ENCODE results near the gene TEX261. TPM values are rescaled to one million over a fixed set of nuclear protein-coding genes. Genes with fewer than 3 reads are reported as not detected.

TEX261 gene
- total RNA-seq, 1 experiment from 2014 or later: 54.2 TPM

DNA sequence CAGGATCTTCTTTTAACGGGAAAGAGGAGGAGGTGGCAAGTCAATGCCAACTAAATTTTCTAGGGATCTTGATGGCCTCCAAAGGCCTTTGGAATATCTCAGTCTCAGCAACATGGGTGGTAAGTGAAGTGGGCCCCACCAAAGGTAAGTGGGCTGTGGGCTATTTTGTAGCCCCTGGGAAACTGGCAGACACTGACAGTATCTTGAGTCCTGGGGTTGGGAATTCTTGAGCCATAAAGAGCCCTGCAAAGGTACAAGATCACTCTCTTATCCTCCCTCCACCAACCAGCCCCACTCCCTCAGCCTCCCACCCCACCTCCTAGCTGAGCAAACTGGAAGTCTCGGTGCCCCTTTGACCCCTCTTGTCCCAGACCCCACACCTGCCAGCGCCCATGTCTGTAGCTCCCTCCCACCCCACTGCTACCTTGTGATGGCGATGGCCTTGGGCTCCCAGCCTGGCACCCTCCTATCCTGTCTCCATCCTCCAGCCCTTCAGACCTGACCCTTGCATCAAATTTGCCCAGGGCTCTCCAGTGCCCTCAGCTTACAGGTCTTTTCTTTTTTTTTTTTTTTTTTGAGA is 50.5 kb downstream of the TEX261 start:
- POLR2A ChIA-PET (ENCODE audit: unreplicated experiment): no interaction called here

DNA sequence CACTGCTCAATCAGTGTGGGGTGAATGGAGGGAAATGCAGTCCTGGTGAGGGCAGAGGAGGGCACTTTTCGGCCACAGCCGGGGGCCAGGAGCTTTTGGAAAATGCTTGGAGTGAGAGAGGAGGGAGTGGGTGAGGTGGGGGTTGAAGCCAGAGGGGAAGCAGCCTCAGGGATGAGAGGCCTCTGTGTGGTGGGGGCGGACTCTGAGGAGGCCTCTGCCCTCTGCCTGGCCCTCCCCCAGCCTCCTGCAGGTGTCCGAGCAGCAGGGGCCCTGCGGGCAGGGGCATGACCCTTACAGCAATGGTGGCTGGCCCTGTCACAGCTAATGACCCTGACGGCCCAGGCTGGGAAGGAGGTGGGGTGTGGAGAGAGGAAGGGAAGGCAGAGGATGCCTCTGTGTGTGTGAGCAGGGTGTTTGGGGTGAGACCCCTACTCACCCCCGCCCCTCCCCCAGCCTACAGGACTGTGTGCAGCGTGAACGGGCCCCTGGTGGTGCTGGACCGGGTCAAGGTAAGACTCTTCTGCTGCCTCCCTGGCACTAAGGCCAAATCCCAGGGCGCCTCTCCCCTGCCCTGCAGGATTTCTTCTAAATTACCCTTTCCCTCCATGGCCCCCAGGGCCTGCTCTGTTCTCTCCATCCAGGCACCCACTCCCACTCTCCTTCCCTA is 51.3 kb downstream of the TEX261 start:
- no peak overlapping the region for H3K27ac ChIP-seq (ENCODE audit: low read length)
- no peak overlapping the region for H3K4me2 ChIP-seq (ENCODE audit: low read length)
- no peaks in the 10 kb centered on the region for H3K9me3 ChIP-seq (ENCODE audit: low read length)
- peaks cover 24% of the 10 kb centered on the region for H3K4me1 ChIP-seq (ENCODE audit: insufficient read depth, low read length)
- no peaks in the 10 kb centered on the region for H3K36me3 ChIP-seq (ENCODE audit: low read depth, low read length)
- POLR2A ChIA-PET (ENCODE audit: unreplicated experiment): no interaction called here
- TF ChIP-seq EZH2phosphoT487 (IDR thresholded peaks at IDR 0.05; ENCODE audit: borderline replicate concordance, low read length) (no peak), EZH2 (IDR thresholded peaks at IDR 0.05; ENCODE audit: low read length, unreplicated experiment) (no peak)
- TF ChIP-seq, protein P1, sequence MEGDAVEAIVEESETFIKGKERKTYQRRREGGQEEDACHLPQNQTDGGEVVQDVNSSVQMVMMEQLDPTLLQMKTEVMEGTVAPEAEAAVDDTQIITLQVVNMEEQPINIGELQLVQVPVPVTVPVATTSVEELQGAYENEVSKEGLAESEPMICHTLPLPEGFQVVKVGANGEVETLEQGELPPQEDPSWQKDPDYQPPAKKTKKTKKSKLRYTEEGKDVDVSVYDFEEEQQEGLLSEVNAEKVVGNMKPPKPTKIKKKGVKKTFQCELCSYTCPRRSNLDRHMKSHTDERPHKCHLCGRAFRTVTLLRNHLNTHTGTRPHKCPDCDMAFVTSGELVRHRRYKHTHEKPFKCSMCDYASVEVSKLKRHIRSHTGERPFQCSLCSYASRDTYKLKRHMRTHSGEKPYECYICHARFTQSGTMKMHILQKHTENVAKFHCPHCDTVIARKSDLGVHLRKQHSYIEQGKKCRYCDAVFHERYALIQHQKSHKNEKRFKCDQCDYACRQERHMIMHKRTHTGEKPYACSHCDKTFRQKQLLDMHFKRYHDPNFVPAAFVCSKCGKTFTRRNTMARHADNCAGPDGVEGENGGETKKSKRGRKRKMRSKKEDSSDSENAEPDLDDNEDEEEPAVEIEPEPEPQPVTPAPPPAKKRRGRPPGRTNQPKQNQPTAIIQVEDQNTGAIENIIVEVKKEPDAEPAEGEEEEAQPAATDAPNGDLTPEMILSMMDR (conservative IDR thresholded peaks at IDR 0.05; ENCODE audit: low read depth, low read length): no peak
- H3K9ac ChIP-seq (ENCODE audit: low read length): no peak overlapping the region
- no peaks in the 10 kb centered on the region for H4K20me1 ChIP-seq (ENCODE audit: low read length)
- CTCF ChIA-PET: no interaction called here
- no peaks in the 10 kb centered on the region for H3K27me3 ChIP-seq (ENCODE audit: low read length)
- intact Hi-C loops (cut with micrococcal nuclease): loop anchor here (10.0 kb wide), 1 partner anchor 289 kb away; no protein-coding TSS in a partner anchor
- no peaks in the 10 kb centered on the region for H3F3A ChIP-seq (ENCODE audit: low read length, unreplicated experiment)
- no peaks in the 10 kb centered on the region for H3K79me2 ChIP-seq (ENCODE audit: low read length)
- H3K9me2 ChIP-seq (replicated peaks; ENCODE audit: low read length): no peaks in the 10 kb centered on the region
- no TSS peak for BruUV-seq (replicated peaks)
- DNase-seq (no peak), ATAC-seq (no peak)
- H2AFZ ChIP-seq (ENCODE audit: low read length): no peak overlapping the region
- no peak overlapping the region for H3K4me3 ChIP-seq (ENCODE audit: low read length)

More for the DNA sequence above, 50.5 kb downstream of the TEX261 start:
- CTCF ChIA-PET: no interaction called here
- Histone ChIP-seq H3K79me2 (ENCODE audit: low read length) (no peaks in the 10 kb centered on the region), H3K9ac (ENCODE audit: low read length) (no peak overlapping the region), H3K9me3 (ENCODE audit: low read length) (no peaks in the 10 kb centered on the region), H2AFZ (ENCODE audit: low read length) (no peak overlapping the region), H4K20me1 (ENCODE audit: low read length) (no peaks in the 10 kb centered on the region), H3K4me3 (ENCODE audit: low read length) (no peak overlapping the region), H3F3A (ENCODE audit: low read length, unreplicated experiment) (no peaks in the 10 kb centered on the region), H3K4me2 (ENCODE audit: low read length) (no peak overlapping the region), H3K27me3 (ENCODE audit: low read length) (no peaks in the 10 kb centered on the region), H3K9me2 (replicated peaks; ENCODE audit: low read length) (no peaks in the 10 kb centered on the region), H3K4me1 (ENCODE audit: insufficient read depth, low read length) (peaks cover 28% of the 10 kb centered on the region), H3K27ac (ENCODE audit: low read length) (no peak overlapping the region), H3K36me3 (ENCODE audit: low read depth, low read length) (no peaks in the 10 kb centered on the region)
- no peak for ATAC-seq
- intact Hi-C loops (cut with micrococcal nuclease): loop anchor here (10.0 kb wide), 1 partner anchor 289 kb away; no protein-coding TSS in a partner anchor
- TF ChIP-seq, protein P1 (conservative IDR thresholded peaks at IDR 0.05; ENCODE audit: low read depth, low read length): no peak
- TF ChIP-seq EZH2phosphoT487 (IDR thresholded peaks at IDR 0.05; ENCODE audit: borderline replicate concordance, low read length): no peak
- no peak for TF ChIP-seq EZH2 (IDR thresholded peaks at IDR 0.05; ENCODE audit: low read length, unreplicated experiment)
- no peak for DNase-seq
- no TSS peak for BruUV-seq (replicated peaks)
